Measurements from ENCODE around the gene IL23A. TPM values are rescaled to one million over a fixed set of nuclear protein-coding genes. Genes with fewer than 3 reads are reported as not detected.

IL23A gene
- total RNA-seq, 1 donor from 2014 or later, result not detected

GRCh38 chr12:56375598-56376434, 37.1 kb downstream of the IL23A start:
- Mint-ChIP-seq H3K4me3 (ENCODE audit: unreplicated experiment) (no peak overlapping the region), H3K4me1 (ENCODE audit: low read depth) (no peaks in the 10 kb centered on the region), H3K27ac (ENCODE audit: unreplicated experiment) (no peak overlapping the region), H3K36me3 (ENCODE audit: low read depth) (no peaks in the 10 kb centered on the region), H3K9me3 (ENCODE audit: low read depth) (peaks cover 10% of the 10 kb centered on the region), H3K27me3 (ENCODE audit: low read depth) (peaks cover 7% of the 10 kb centered on the region)
- DNase-seq (ENCODE audit: low spot score), result no peak
- no peak for TF ChIP-seq CTCF (IDR thresholded peaks at IDR 0.05)

DNA sequence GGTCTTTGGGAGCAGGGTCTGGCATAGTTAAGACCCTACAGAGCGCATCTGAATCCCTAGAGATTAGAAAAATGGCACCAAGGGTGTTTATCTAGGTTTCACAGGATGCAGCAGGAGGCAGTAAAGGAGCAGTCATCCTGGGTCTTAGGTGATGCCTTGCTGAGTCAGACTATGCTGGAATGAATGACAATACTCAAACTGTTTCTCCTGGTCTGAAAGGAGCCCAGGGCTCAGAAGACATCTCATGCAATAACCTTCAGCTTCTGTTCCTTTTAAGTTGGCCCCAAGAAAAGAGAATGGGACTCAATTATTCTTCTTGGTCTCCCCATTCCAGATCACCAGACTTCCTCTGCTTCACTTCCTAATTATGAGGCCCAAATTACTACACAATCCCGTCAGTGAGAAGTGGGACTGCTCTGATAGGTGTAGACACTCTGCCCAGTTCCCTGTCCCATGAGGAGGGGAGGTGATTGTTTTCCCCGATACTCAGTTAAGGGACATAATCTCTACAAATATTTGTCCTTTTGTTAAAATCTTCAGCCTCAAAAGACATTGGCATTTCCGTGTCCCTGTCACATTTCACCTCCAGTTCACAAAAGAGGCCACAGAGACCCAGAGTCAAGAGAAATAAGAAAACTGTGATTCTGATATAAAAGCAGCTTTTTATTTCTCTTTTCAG, 38.8 kb downstream of the IL23A start:
- Mint-ChIP-seq H3K27ac (ENCODE audit: unreplicated experiment) (no peak overlapping the region), H3K9me3 (ENCODE audit: low read depth) (peaks cover 10% of the 10 kb centered on the region), H3K4me1 (ENCODE audit: low read depth) (no peaks in the 10 kb centered on the region), H3K27me3 (ENCODE audit: low read depth) (no peaks in the 10 kb centered on the region), H3K4me3 (ENCODE audit: unreplicated experiment) (no peak overlapping the region), H3K36me3 (ENCODE audit: low read depth) (no peaks in the 10 kb centered on the region)
- DNase-seq (ENCODE audit: low spot score), result no peak
- no peak for TF ChIP-seq CTCF (IDR thresholded peaks at IDR 0.05)

DNA sequence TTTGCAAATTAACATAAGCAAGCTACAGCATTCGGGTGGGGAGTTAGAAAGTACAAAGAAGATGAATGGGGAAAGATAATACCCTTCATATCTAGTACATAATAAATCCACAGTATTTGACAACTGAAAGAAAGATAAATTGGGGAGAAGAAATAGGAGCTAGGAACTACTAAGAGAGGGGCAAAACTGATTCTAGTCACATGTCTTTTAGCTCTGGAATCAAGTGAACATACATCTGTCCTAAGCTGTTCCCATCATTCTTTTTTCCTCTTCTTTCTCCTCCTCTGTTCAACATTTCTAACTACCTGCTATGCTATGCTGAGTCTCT, 39.3 kb downstream of the IL23A start:
- Mint-ChIP-seq H3K36me3 (ENCODE audit: low read depth) (no peaks in the 10 kb centered on the region), H3K27ac (ENCODE audit: unreplicated experiment) (no peak overlapping the region), H3K9me3 (ENCODE audit: low read depth) (peaks cover 6% of the 10 kb centered on the region), H3K4me1 (ENCODE audit: low read depth) (no peaks in the 10 kb centered on the region), H3K4me3 (ENCODE audit: unreplicated experiment) (no peak overlapping the region), H3K27me3 (ENCODE audit: low read depth) (no peaks in the 10 kb centered on the region)
- no peak for TF ChIP-seq CTCF (IDR thresholded peaks at IDR 0.05)
- DNase-seq (ENCODE audit: low spot score), result no peak

DNA sequence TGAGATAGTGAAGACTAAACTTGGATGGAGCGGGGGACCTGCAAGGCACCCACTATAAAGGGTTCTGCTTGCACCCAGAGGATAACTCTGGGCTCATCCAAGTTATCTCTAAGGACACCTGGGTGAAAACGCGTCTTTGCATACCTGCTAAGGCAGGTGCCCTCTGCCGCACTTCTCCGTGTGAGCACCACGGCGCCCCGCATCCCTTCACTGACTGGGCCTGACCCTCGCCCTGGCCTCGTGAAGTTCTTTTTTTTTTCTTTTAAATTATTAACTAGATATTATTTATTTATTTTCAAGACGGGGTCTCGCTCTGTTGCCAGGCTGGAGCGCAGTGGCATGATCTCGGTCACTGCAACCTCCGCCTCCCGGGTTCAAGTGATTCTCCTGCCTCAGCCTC, 43.9 kb downstream of the IL23A start:
- no peaks in the 10 kb centered on the region for H3K9me3 Mint-ChIP-seq (ENCODE audit: low read depth)
- no peaks in the 10 kb centered on the region for H3K36me3 Mint-ChIP-seq (ENCODE audit: low read depth)
- H3K4me3 Mint-ChIP-seq (ENCODE audit: unreplicated experiment), result no peak overlapping the region
- H3K27ac Mint-ChIP-seq (ENCODE audit: unreplicated experiment), result no peak overlapping the region
- no peaks in the 10 kb centered on the region for H3K27me3 Mint-ChIP-seq (ENCODE audit: low read depth)
- DNase-seq (ENCODE audit: low spot score), result no peak
- TF ChIP-seq CTCF (IDR thresholded peaks at IDR 0.05), result no peak
- peaks cover 19% of the 10 kb centered on the region for H3K4me1 Mint-ChIP-seq (ENCODE audit: low read depth)

DNA sequence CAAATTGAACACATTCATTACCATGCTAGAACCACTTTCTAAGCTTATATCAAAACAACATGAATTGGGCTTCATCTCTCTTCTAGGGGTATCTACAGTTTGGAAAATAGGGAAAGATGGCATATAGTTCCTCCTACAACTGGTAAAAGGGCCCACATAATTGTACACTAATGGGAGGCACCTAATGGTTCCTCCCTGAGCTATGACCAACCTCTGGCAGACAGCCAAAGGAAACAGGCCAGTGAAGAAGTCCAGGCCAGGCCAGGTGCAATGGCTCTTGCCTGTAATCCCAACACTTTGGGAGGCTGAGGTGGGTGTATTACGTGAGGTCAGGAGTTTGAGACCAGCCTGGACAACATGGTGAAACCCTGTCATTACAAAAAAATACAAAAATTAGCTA, 47.2 kb downstream of the IL23A start:
- TF ChIP-seq CTCF (IDR thresholded peaks at IDR 0.05), result no peak
- Mint-ChIP-seq H3K27me3 (ENCODE audit: low read depth) (no peaks in the 10 kb centered on the region), H3K4me1 (ENCODE audit: low read depth) (peaks cover 28% of the 10 kb centered on the region), H3K4me3 (ENCODE audit: unreplicated experiment) (no peak overlapping the region), H3K9me3 (ENCODE audit: low read depth) (no peaks in the 10 kb centered on the region), H3K36me3 (ENCODE audit: low read depth) (no peaks in the 10 kb centered on the region), H3K27ac (ENCODE audit: unreplicated experiment) (no peak overlapping the region)
- no peak for DNase-seq (ENCODE audit: low spot score)

Measured in chondrocyte (in vitro differentiated cells).